Measurements from ENCODE around the gene YBX3.

YBX3 gene

GRCh38 chr12:10668526-10668925, 54.6 kb downstream of the YBX3 start:
- no peak for ATAC-seq

GRCh38 chr12:10667581-10667980, 55.5 kb downstream of the YBX3 start:
- ATAC-seq, result no peak

- ATAC-seq, result no peak
These were observed 58.6 kb downstream of the YBX3 start for GRCh38 chr12:10664499-10664898.

- ATAC-seq, result no peak
These were observed 59.3 kb downstream of the YBX3 start for GRCh38 chr12:10663869-10664268.

- no peak for ATAC-seq
These were observed 61.8 kb downstream of the YBX3 start for GRCh38 chr12:10661338-10661737.

GRCh38 chr12:10654003-10654402, 69.1 kb downstream of the YBX3 start:
- no peak for ATAC-seq

- ATAC-seq, result no peak
These were observed 70.9 kb downstream of the YBX3 start for GRCh38 chr12:10652192-10652591.

Data from activated CD4-positive, CD25-positive, alpha-beta regulatory T cell treated with anti-CD3 and anti-CD28 coated beads, Interleukin-2, amount 50 U/mL, for 24 hours (primary cell).